IMR-90 (cell line): ENCODE data around the gene ATP6V0C. TPM values are rescaled to one million over a fixed set of nuclear protein-coding genes. Genes with fewer than 3 reads are reported as not detected.
A peak's percentile ranks its signal among the peaks of the same experiment; 100 is the strongest.

ENCODE experiments used
- ATAC-seq: fragments of 200-7000 bp; cut with Tn5 transposase; 2 replicates; pipeline ENCODE4 v1.9.1; 2020; ENCODE audit warnings: low read depth, mild to moderate bottlenecking, moderate library complexity
- BruUV-seq: library from RNA; stranded (reverse); fragments of 400-500 nt; replicated peaks from 2 replicates; lab custom pipeline; 2021; lab: Mats Ljungman, UMichigan
- CTCF ChIA-PET: fragments of 300-600 bp; formaldehyde crosslinking; extraction: SDS; loops from one replicate; lab custom pipeline; 2021; ENCODE audit warnings: antibody characterized with exemption; lab: Yijun Ruan, JAX
- POLR2A ChIA-PET: fragments of 300-600 bp; sonication (Branson Sonifier 250); formaldehyde crosslinking; loops from one replicate; lab custom pipeline; 2022; ENCODE audit warnings: antibody characterized with exemption; ENCODE audit not compliant: unreplicated experiment; lab: Charles Lee
- DNase-seq: peaks from one replicate; pipeline ENCODE4 v3.0.0; 2013
- H2AFZ ChIP-seq: replicated peaks from 2 replicates; pipeline ENCODE3; 2013; ENCODE audit warnings: low read length, mild to moderate bottlenecking; ENCODE audit not compliant: poor library complexity
- H2AK5ac ChIP-seq: 2 replicates; pipeline ENCODE4 v1.6.1; 2013; ENCODE audit warnings: low read depth, low read length, inconsistent platforms
- H2AK9ac ChIP-seq: replicated peaks from 2 replicates; pipeline ENCODE3; 2013; ENCODE audit warnings: mild to moderate bottlenecking, low read depth, low read length, moderate library complexity; ENCODE audit not compliant: poor library complexity
- H2BK120ac ChIP-seq: 2 replicates; pipeline ENCODE4 v1.6.1; 2013; ENCODE audit warnings: low read depth, low read length, inconsistent platforms
- H2BK15ac ChIP-seq: 3 replicates; pipeline ENCODE4 v1.6.1; 2013; ENCODE audit warnings: low read depth, low read length, inconsistent platforms
- H2BK20ac ChIP-seq: 2 replicates; pipeline ENCODE4 v1.6.1; 2013; ENCODE audit warnings: low read depth, mild to moderate bottlenecking, inconsistent platforms, low read length, moderate library complexity
- H2BK5ac ChIP-seq: 2 replicates; pipeline ENCODE4 v1.6.1; 2013; ENCODE audit warnings: mild to moderate bottlenecking, low read depth, low read length, inconsistent platforms; ENCODE audit not compliant: poor library complexity, severe bottlenecking
- H3K14ac ChIP-seq: replicated peaks from 2 replicates; pipeline ENCODE4 v1.6.1; 2013; ENCODE audit warnings: low read depth, low read length, inconsistent platforms
- H3K18ac ChIP-seq: 2 replicates; pipeline ENCODE4 v1.6.1; 2013; ENCODE audit warnings: low read depth, low read length, control low read depth
- H3K23ac ChIP-seq: 2 replicates; pipeline ENCODE4 v1.6.1; 2013; ENCODE audit warnings: low read depth, low read length, inconsistent platforms
- H3K27ac ChIP-seq: 2 replicates; pipeline ENCODE4 v1.5.1; 2013; ENCODE audit warnings: mild to moderate bottlenecking, control low read depth, low read length; ENCODE audit not compliant: insufficient read depth
- H3K27me3 ChIP-seq: 2 replicates; pipeline ENCODE4 v1.6.1; 2013; ENCODE audit warnings: low read length; ENCODE audit not compliant: control insufficient read depth, insufficient read depth
- H3K36me3 ChIP-seq: 2 replicates; pipeline ENCODE4 v1.6.1; 2013; ENCODE audit warnings: low read length, mixed read lengths; ENCODE audit not compliant: control insufficient read depth, insufficient read depth
- H3K4ac ChIP-seq: 2 replicates; pipeline ENCODE4 v1.6.1; 2013; ENCODE audit warnings: low read depth, low read length, inconsistent platforms
- H3K4me1 ChIP-seq: 2 replicates; pipeline ENCODE4 v1.6.1; 2013; ENCODE audit warnings: low read length, mixed read lengths; ENCODE audit not compliant: control insufficient read depth, insufficient read depth
- H3K4me2 ChIP-seq: 2 replicates; pipeline ENCODE4 v1.6.1; 2013; ENCODE audit warnings: low read depth, mild to moderate bottlenecking, control low read depth, low read length, moderate library complexity
- H3K4me3 ChIP-seq: 2 replicates; pipeline ENCODE4 v1.5.1; 2013; ENCODE audit warnings: low read depth, mild to moderate bottlenecking, control low read depth, low read length, moderate library complexity; ENCODE audit not compliant: insufficient read depth
- H3K56ac ChIP-seq: 2 replicates; pipeline ENCODE4 v1.6.1; 2013; ENCODE audit warnings: low read length, inconsistent platforms; ENCODE audit not compliant: insufficient read depth; ENCODE audit errors: extremely low read depth
- H3K79me1 ChIP-seq, 2 experiments: 2 replicates each; pipeline ENCODE4 v1.6.1; 2013; ENCODE audit warnings: low read length in 2 of 2, inconsistent platforms in 1 of 2, low read depth in 1 of 2
- H3K9ac ChIP-seq: 2 replicates; pipeline ENCODE4 v1.6.1; 2013; ENCODE audit warnings: low read depth, low read length, control low read depth
- H3K9me1 ChIP-seq: 2 replicates; pipeline ENCODE4 v1.6.1; 2013; ENCODE audit warnings: low read length, inconsistent platforms; ENCODE audit not compliant: insufficient read depth
- H3K9me3 ChIP-seq: 2 replicates; pipeline ENCODE4 v1.6.1; 2013; ENCODE audit warnings: low read length; ENCODE audit not compliant: control insufficient read depth, insufficient read depth
- H4K20me1 ChIP-seq: 2 replicates; pipeline ENCODE4 v1.6.1; 2013; ENCODE audit warnings: low read length, inconsistent platforms; ENCODE audit not compliant: insufficient read depth
- H4K5ac ChIP-seq: 2 replicates; pipeline ENCODE4 v1.6.1; 2013; ENCODE audit warnings: mild to moderate bottlenecking, low read depth, low read length, control low read depth
- H4K8ac ChIP-seq, 2 experiments: 2 replicates each; pipeline ENCODE4 v1.6.1; 2013; ENCODE audit warnings: low read depth in 2 of 2, low read length in 2 of 2, control low read depth in 1 of 2, inconsistent platforms in 1 of 2
- H4K91ac ChIP-seq: 2 replicates; pipeline ENCODE4 v1.6.1; 2013; ENCODE audit warnings: low read depth, low read length, inconsistent platforms; ENCODE audit not compliant: insufficient read depth
- BHLHE40 ChIP-seq: fragments of 150-350 bp; IDR thresholded peaks from 2 replicates; pipeline ENCODE4 v1.6.1; 2016; ENCODE audit warnings: mild to moderate bottlenecking, low read depth, low read length
- MAFK ChIP-seq: IDR thresholded peaks from 2 replicates; pipeline ENCODE4 v1.6.1; 2012; ENCODE audit warnings: low read depth, low read length, improper control_type of control experiment
- POLR2A ChIP-seq: IDR thresholded peaks from 2 replicates; pipeline ENCODE4 v1.6.1; 2012; ENCODE audit warnings: mild to moderate bottlenecking, low read depth, low read length
- RAD21 ChIP-seq: IDR thresholded peaks from 2 replicates; pipeline ENCODE4 v1.6.1; 2012; ENCODE audit warnings: low read length, improper control_type of control experiment
- RCOR1 ChIP-seq: IDR thresholded peaks from 2 replicates; pipeline ENCODE4 v1.6.1; 2012; ENCODE audit warnings: mild to moderate bottlenecking, low read length, improper control_type of control experiment; ENCODE audit not compliant: insufficient replicate concordance
- RFX5 ChIP-seq: IDR thresholded peaks from 2 replicates; pipeline ENCODE4 v1.8.0; 2012; ENCODE audit warnings: low read depth, mild to moderate bottlenecking, low read length, moderate library complexity
- SMC3 ChIP-seq: fragments of 150-350 bp; IDR thresholded peaks from 2 replicates; pipeline ENCODE4 v1.6.1; 2016; ENCODE audit warnings: low read depth, mild to moderate bottlenecking, antibody characterized with exemption, low read length, moderate library complexity
- USF2 ChIP-seq: fragments of 150-350 bp; IDR thresholded peaks from 2 replicates; pipeline ENCODE4 v1.6.1; 2017; ENCODE audit warnings: mild to moderate bottlenecking, antibody characterized with exemption, low read length, low read depth
- WGBS, 2 experiments: methylation state at CpG; one replicate each; pipeline versions ENCODE4 v1.1.5 to v1.1.7; 2013; ENCODE audit warnings: missing lambda C conversion rate in 2 of 2; ENCODE audit not compliant: insufficient read length in 1 of 2; ENCODE audit errors: extremely low coverage in 2 of 2; 5-methylcytosine and 5-hydroxymethylcytosine counted together
- dilution Hi-C: fragments of 300-500 bp; cut with HindIII; formaldehyde crosslinking; loops from one replicate; pipeline ENCODE4 v1.14.3; 2018; ENCODE audit warnings: low sequenced_read_pairs; ENCODE audit not compliant: unreplicated experiment
- in situ Hi-C: fragments of 300-500 bp; cut with MboI; formaldehyde crosslinking; loops from 3 replicates; pipeline ENCODE4 v1.14.3; 2019; ENCODE audit warnings: low sequenced_read_pairs, inconsistent platforms, mixed read lengths
- intact Hi-C: fragments of 100-400 bp; cut with micrococcal nuclease; formaldehyde crosslinking; loops from 2 replicates; pipeline ENCODE4 v1.10.0; 2022
- polyA plus RNA-seq, 3 experiments: library from polyadenylated mRNA; depleted of rRNA; stranded (reverse); fragments of >200 nt; gene quantifications; 2 replicates each; pipeline ENCODE4 v1.2.3, GENCODE V29; 2012; ENCODE audit warnings: low replicate concordance in 1 of 3
- total RNA-seq: library from RNA; depleted of rRNA; stranded (reverse); fragments of >200 nt; gene quantifications from 2 replicates; pipeline ENCODE4 v1.2.3, GENCODE V29; 2012

Gene ATP6V0C
- total and polyA plus RNA-seq, 2 of the 4 experiments (the other 2 are of a cell fraction) = 8.4 to 107 TPM

GRCh38 chr16:2482708-2483534 is 30.8 kb upstream of the ATP6V0C start:
- Histone ChIP-seq H3K23ac (peak overlapping the region; percentile 63; the same call in 1 of the 2 replicates), H3K27ac (peak overlapping the region; percentile 68), H2BK120ac (no peak overlapping the region), H3K4me1 (peaks cover 27% of the 10 kb centered on the region), H4K20me1 (peaks cover 19% of the 10 kb centered on the region), H3K18ac (peak overlapping the region; percentile 56), H4K91ac (peak overlapping the region; percentile 36; the same call in 1 of the 2 replicates), H2BK15ac (0 out of 3 replicates have a peak overlapping the region, but pooled peaks have one; percentile 18), H3K4me2 (peak overlapping the region; percentile 85), H2AFZ (peak overlapping the region; percentile 91), H3K79me1 (peaks cover 37 to 73% of the 10 kb centered on the region in 2 experiments), H3K27me3 (no peaks in the 10 kb centered on the region), H3K4ac (peak overlapping the region; percentile 86), H3K14ac (peak overlapping the region; percentile 61), H2AK5ac (peak overlapping the region; percentile 88; the same call in 1 of the 2 replicates), H4K8ac (peak overlapping the region in 1 of 2 experiments; percentile 91; a peak in 2 of 4 replicates), H3K9me3 (no peaks in the 10 kb centered on the region), H3K4me3 (peak overlapping the region; percentile 19; the same call in 1 of the 2 replicates), H2AK9ac (peak overlapping the region; percentile 92), H3K36me3 (no peaks in the 10 kb centered on the region), H4K5ac (peak overlapping the region; percentile 98), H3K9ac (peak overlapping the region; percentile 53), H3K56ac (no peak overlapping the region), H2BK20ac (no peak overlapping the region), H3K9me1 (peaks cover 11% of the 10 kb centered on the region; the same call in 1 of the 2 replicates), H2BK5ac (peak overlapping the region; percentile 65)
- ChIA-PET POLR2A (no interaction called here), CTCF (interaction anchor here (0.6 to 0.9 kb wide), 3 partner anchors 10 to 42 kb away, joined by 3 to 4 read pairs (median 3); no protein-coding TSS in a partner anchor)
- intact Hi-C loops (no loop called here), in situ Hi-C loops (no loop called here), dilution Hi-C loops (no loop called here)
- ATAC-seq = peak; percentile 90
- DNase-seq = peak; percentile 71
- no peak for TF ChIP-seq BHLHE40
- TF ChIP-seq RCOR1 = no peak
- TF ChIP-seq RFX5 = no peak
- TF ChIP-seq MAFK = no peak
- no peak for TF ChIP-seq USF2
- no peak for TF ChIP-seq SMC3
- TF ChIP-seq POLR2A = no peak
- TF ChIP-seq RAD21 = no peak
- BruUV-seq = no TSS peak
- WGBS, 2 experiments = 21% methylated on average over 21 of the region's 32 CpGs; no CpG with 5 or more reads in 1 of the 2 experiments
